ENCODE results near the gene C6orf52.

The C6orf52 gene

GRCh38 chr6:10621847-10622246 is 72.6 kb downstream of the C6orf52 start:
- DNase-seq (ENCODE audit: low spot score), result no peak
- no peak for TF ChIP-seq CTCF (IDR thresholded peaks at IDR 0.05; ENCODE audit: extremely low read depth, missing control alignments)
